BE2C (cell line): ENCODE measurements around the gene AGPAT2.
"Not testable (repeated sequence)": the region's sequence is repeated elsewhere in the genome, so short reads cannot be mapped to it uniquely, and the experiment has no call there.

ENCODE experiments used
- DNase-seq: peaks from one replicate; pipeline ENCODE4 v3.0.0-alpha.2; 2020
- H3K27me3 ChIP-seq: fragments of 250-450 bp; sonication (Bioruptor Pico); 2 replicates; pipeline ENCODE4 v1.5.1; 2020; ENCODE audit warnings: mild to moderate bottlenecking
- H3K36me3 ChIP-seq: fragments of 250-450 bp; sonication (Bioruptor Pico); 2 replicates; pipeline ENCODE4 v1.5.1; 2020; ENCODE audit warnings: mild to moderate bottlenecking
- H3K4me1 ChIP-seq: fragments of 250-450 bp; sonication (Bioruptor Pico); 2 replicates; pipeline ENCODE4 v1.5.1; 2020
- H3K4me3 ChIP-seq: 2 replicates; pipeline ENCODE4 v1.5.1; 2011; ENCODE audit warnings: low read depth, low read length
- H3K9me3 ChIP-seq: fragments of 250-450 bp; sonication (Bioruptor Pico); 2 replicates; pipeline ENCODE4 v1.5.1; 2020
- TF ChIP-seq, protein P1 (sequence below): IDR thresholded peaks from 2 replicates; pipeline ENCODE4 v1.5.1; 2012; ENCODE audit warnings: mild to moderate bottlenecking, low read depth, low read length

The AGPAT2 gene

DNA sequence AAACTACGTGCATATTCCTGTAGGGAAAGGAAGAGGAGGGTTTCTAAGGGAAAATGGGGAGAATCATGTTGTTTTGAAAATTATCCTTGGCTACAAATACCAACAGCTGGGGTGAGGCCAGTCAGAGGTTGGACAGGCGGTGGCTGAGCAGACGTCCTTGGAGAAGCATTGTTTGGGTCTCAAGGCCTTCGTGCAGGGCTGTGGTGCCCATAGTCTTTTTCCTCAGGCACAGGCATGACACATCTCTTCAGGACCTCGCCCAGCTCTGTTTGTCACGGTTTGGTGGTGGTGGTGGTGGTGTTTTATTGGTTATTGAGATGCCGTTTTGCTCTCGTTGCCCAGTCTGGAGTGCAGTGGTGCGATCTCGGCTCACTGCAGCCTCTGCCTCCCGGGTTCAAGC lies 52.4 kb downstream of the AGPAT2 start:
- Histone ChIP-seq H3K9me3 (no peaks in the 10 kb centered on the region), H3K36me3 (no peaks in the 10 kb centered on the region), H3K4me1 (0 out of 2 replicates have a peak, but pooled peaks cover 2% of the 10 kb centered on the region), H3K27me3 (no peaks in the 10 kb centered on the region), H3K4me3 (no peak overlapping the region)
- TF ChIP-seq, protein P1, sequence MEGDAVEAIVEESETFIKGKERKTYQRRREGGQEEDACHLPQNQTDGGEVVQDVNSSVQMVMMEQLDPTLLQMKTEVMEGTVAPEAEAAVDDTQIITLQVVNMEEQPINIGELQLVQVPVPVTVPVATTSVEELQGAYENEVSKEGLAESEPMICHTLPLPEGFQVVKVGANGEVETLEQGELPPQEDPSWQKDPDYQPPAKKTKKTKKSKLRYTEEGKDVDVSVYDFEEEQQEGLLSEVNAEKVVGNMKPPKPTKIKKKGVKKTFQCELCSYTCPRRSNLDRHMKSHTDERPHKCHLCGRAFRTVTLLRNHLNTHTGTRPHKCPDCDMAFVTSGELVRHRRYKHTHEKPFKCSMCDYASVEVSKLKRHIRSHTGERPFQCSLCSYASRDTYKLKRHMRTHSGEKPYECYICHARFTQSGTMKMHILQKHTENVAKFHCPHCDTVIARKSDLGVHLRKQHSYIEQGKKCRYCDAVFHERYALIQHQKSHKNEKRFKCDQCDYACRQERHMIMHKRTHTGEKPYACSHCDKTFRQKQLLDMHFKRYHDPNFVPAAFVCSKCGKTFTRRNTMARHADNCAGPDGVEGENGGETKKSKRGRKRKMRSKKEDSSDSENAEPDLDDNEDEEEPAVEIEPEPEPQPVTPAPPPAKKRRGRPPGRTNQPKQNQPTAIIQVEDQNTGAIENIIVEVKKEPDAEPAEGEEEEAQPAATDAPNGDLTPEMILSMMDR, result no peak
- no peak for DNase-seq

DNA sequence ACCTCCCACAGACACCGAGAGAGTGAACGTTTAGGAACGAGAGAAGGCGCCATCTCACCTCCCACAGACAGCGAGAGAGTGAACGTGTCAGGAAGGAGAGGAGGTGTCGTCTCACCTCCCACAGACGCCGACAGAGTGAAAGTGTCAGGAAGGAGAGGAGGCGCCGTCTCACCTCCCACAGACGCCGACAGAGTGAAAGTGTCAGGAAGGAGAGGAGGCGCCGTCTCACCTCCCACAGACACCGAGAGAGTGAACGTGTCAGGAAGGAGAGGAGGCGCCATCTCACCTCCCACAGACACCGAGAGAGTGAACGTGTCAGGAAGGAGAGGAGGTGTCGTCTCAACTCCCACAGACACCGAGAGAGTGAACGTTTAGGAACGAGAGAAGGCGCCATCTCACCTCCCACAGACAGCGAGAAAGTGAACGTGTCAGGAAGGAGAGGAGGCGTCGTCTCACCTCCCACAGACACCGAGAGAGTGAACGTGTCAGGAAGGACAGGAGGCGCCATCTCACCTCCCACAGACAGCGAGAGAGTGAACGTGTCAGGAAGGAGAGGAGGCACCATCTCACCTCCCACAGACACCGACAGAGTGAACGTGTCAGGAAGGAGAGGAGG lies 54.7 kb downstream of the AGPAT2 start:
- not testable (repeated sequence) for H3K27me3 ChIP-seq, DNase-seq, H3K4me1 ChIP-seq, H3K4me3 ChIP-seq, H3K9me3 ChIP-seq, H3K36me3 ChIP-seq

DNA sequence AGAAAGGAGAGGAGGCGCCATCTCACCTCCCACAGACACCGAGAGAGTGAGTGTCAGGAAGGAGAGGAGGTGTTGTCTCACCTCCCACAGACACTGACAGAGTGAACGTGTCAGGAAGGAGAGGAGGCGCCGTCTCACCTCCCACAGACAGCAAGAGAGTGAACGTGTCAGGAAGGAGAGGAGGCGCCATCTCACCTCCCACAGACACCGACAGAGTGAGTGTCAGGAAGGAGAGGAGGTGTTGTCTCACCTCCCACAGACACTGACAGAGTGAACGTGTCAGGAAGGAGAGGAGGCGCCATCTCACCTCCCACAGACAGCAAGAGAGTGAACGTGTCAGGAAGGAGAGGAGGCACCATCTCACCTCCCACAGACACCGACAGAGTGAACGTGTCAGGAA lies 55.2 kb downstream of the AGPAT2 start:
- H3K4me3 ChIP-seq, H3K9me3 ChIP-seq, H3K36me3 ChIP-seq, H3K4me1 ChIP-seq, DNase-seq, H3K27me3 ChIP-seq: not testable (repeated sequence)

DNA sequence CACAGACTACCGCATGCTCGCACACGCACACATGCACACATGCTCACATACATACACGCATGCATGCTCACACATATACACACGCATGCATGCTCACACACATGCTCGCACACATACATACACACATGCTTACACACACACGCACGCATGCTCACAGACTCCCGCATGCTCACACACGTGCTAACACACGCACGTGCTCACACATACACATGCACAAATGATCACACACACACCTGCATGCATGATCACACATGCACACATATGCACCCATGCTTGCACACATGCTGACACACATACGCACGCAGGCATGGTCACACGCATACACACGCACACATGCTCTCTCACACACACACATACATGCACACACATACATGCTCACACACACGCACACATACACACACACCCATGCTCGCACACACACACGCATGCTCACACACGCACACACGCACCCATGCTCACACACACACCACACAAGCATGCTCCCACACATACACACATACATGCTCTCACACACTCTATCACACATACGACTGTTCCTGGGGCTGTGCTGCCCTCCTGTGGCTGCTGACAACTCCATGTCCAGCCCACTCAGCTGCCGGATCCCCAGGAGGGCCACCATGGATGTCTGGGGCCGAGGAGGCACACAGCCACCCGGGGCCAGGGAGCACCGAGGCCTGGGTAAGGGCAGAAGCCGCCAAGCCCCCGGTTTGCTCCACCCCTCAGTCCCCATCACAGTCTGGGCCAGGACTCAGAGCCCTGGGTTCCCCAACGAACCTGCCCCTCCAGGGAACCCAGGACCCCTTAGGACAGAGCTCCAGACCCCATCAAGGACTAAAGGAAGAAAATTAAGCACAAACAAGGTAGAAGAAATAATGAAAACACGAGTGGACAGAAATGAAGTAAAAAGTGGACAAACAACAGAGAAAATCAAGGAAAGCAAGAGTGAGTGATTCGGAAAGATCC lies 55.9 kb downstream of the AGPAT2 start:
- H3K4me3 ChIP-seq, result no peak overlapping the region
- H3K4me1 ChIP-seq, result 0 out of 2 replicates have a peak, but pooled peaks cover 2% of the 10 kb centered on the region
- peak; percentile 92 for DNase-seq
- no peaks in the 10 kb centered on the region for H3K27me3 ChIP-seq
- no peaks in the 10 kb centered on the region for H3K36me3 ChIP-seq
- TF ChIP-seq, protein P1, result peak; percentile 92
- no peaks in the 10 kb centered on the region for H3K9me3 ChIP-seq

DNA sequence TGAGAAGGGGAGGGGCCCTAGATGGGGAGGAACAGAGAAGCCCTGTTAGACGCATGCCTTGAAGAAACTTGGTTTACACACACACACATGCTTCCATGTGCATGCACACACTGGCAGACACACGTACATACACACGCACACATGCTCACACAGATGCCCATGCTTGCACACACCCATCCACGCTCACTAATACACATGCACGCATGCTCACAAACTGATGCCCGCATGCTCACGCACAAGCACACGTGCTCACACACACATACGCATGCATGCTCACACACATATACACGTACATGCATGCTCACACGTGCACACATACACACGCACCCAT lies 56.6 kb downstream of the AGPAT2 start:
- no peaks in the 10 kb centered on the region for H3K36me3 ChIP-seq
- TF ChIP-seq, protein P1, result no peak
- DNase-seq, result no peak
- no peaks in the 10 kb centered on the region for H3K27me3 ChIP-seq
- H3K4me1 ChIP-seq, result 0 out of 2 replicates have a peak, but pooled peaks cover 2% of the 10 kb centered on the region
- H3K9me3 ChIP-seq, result no peaks in the 10 kb centered on the region
- no peak overlapping the region for H3K4me3 ChIP-seq

DNA sequence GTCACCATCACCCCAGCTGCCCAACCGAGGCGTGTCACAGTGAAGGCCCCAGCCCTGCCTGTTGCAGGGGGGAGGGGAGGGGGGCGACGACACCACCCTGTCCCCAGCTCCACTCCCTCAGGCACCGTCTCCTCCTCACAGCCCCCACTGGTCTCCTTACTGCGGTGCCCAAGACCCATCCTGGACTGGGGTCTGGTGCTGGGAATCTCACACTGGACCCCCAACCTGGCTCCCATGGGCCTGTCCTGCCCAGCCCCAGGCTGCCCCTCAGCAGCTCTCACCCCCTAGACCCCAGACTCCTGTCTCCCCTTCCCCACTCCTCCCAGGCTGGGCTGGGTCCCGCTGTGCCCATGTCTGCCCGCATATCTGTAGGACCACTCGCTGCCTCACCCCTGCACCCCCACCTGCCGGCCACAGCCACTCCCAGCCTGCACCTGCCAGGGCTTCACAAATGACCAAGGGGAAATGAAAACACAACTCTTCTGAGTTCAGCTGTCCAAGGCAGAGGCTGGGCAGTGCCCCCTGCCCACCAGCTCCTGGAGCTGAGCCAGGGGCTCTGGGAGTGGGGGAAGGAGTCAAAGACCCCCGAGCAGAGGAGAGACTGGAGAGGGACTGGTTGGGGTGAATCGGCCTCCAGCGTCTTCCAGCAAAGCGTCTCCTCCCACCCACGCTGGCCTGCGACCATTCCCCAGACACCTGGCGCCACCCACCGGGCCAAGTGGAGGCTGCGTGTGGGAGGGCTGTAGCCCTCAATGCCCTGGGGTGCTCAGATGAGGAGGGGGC lies 57.2 kb downstream of the AGPAT2 start:
- Histone ChIP-seq H3K4me1 (peaks cover 5% of the 10 kb centered on the region; the same call in 1 of the 2 replicates), H3K27me3 (no peaks in the 10 kb centered on the region), H3K4me3 (no peak overlapping the region), H3K9me3 (no peaks in the 10 kb centered on the region), H3K36me3 (no peaks in the 10 kb centered on the region)
- TF ChIP-seq, protein P1, result peak; percentile 64
- DNase-seq, result peak; percentile 75
